Fibroblast of mammary gland (primary cell): Measurements from ENCODE around the gene TUBA1B.

Experiments used
- DNase-seq: peaks from one replicate; pipeline ENCODE4 v3.0.0-alpha.2; 2010; ENCODE audit warnings: low read depth
- H3K4me3 ChIP-seq: 2 replicates; pipeline ENCODE4 v1.5.1; 2011; ENCODE audit warnings: low read depth, mild to moderate bottlenecking, low read length, moderate library complexity; ENCODE audit not compliant: control insufficient read depth
- CTCF ChIP-seq: conservative IDR thresholded peaks from 2 replicates; pipeline ENCODE4 v1.5.1; 2011; ENCODE audit warnings: low read depth, low read length, inconsistent platforms; ENCODE audit not compliant: control insufficient read depth, insufficient read depth

TUBA1B gene

GRCh38 chr12:49094160-49094974 is 36.8 kb downstream of the TUBA1B start, which contains the start of gene DHH:
TSS of gene DHH (minus strand) at chr12:49094801. CDS start at chr12:49094512, 289 bp downstream.
- H3K4me3 ChIP-seq, result no peak within 1 kb of the TSS
- no peak for TF ChIP-seq CTCF
- DNase-seq, result no peak

DNA sequence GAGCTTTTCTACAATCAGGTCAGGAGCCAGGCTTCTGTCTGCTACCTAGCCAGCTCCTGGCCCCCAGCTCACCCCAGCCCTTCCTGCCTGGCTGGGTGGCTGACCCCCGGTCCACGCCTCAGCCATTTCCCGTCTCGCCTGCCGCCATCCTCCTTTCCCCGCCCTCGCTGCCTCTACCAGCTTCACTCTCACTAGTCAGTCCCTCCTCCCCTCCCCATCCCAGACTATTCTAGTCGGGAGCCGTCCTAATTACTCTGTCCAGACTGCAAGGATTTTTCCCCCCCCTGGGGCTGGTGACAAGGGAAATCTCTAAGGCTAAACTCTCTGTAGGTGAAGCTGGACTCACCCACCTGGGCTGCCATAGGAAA is 37.4 kb downstream of the TUBA1B start:
- TF ChIP-seq CTCF, result no peak
- DNase-seq, result no peak
- no peak overlapping the region for H3K4me3 ChIP-seq

DNA sequence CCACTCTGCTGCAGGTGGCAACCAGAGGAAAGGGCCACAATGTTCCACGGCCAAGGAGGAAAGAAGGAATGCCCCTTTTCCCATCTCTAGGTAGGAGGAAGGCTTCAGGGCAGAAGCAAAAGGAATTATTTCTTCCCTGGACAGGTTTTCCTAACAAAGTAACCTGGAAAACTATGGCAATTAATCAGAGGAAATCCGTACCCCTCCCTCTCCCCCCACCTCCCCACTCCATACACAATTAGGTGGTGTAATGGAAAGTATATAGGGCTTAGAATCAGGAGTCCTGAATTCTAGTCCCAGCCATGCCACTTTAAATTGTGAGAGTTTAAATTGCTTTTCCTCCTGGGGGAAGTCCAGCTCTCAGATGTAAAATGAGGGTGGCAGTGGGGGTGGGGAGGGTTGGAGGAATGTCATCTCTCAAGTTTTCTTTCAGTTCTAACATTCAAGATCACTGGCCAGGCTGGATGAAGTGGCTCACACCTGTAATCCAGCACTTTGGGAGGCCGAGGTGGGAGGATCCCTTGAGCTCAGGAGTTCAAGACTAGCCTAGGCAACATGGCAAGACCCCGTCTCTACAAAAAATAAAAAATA is 38.3 kb downstream of the TUBA1B start:
- no peak for TF ChIP-seq CTCF
- H3K4me3 ChIP-seq, result no peak overlapping the region
- no peak for DNase-seq

GRCh38 chr12:49092086-49092815 is 38.9 kb downstream of the TUBA1B start:
- TF ChIP-seq CTCF, result peak; percentile 41
- peak; percentile 41 for DNase-seq
- peak overlapping the region; percentile 28 for H3K4me3 ChIP-seq

GRCh38 chr12:49091836-49092085 is 39.4 kb downstream of the TUBA1B start:
- H3K4me3 ChIP-seq, result peak overlapping the region; percentile 28
- no peak for TF ChIP-seq CTCF
- DNase-seq, result no peak

DNA sequence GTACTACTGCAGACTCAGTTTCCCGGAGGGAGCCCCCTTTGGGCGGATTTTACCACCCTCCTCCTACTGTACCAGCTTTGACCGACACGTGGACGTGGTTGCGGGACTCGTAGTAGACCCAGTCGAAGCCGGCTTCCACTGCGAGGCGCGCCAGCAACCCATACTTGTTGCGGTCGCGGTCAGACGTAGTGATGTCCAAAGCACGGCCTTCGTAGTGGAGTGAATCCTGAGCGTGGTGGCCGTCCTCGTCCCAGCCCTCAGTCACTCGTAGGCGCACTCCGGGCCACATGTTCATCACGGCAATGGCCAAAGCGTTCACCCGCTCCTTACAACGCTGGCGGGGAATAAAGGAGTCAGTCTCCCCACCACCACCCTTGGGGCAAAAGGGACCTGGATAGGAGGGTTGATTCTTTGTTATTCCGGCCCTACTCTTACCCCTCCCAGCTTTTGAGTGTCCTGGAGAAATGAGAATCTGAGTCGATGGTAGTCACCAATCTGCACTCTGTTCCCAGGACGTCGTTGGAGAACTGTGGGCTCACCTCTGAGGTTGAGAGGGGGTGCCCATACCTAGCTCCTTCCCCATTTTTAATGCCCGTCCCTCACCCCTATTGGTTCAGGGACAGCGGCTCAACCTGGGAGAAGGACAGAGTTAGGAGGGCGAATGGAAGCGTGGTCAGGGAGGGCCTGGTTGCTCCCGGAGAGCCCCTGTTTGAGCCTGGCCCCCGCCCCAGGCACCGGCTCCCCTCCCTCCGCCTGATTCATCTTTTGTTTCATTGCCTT is 39.9 kb downstream of the TUBA1B start:
- no peak for DNase-seq
- H3K4me3 ChIP-seq, result no peak overlapping the region
- no peak for TF ChIP-seq CTCF
